ENCODE data around the gene CCDC197.

GRCh38 chr14:94029671-94030203, 32.6 kb downstream of the CCDC197 start:
- TF ChIP-seq CTCF (tag by site-specific recombination; IDR thresholded peaks at IDR 0.05) = no peak
- no peak for TF ChIP-seq YY1 (tag by site-specific recombination; IDR thresholded peaks at IDR 0.05)
- no peak for TF ChIP-seq ZNF24 (tag by site-specific recombination; IDR thresholded peaks at IDR 0.05)
- TF ChIP-seq ZNF561 (tag by site-specific recombination; IDR thresholded peaks at IDR 0.05; ENCODE audit: borderline replicate concordance) = no peak
- TF ChIP-seq RBAK (tag by site-specific recombination; IDR thresholded peaks at IDR 0.05) = no peak
- TF ChIP-seq ZNF544 (tag by site-specific recombination; IDR thresholded peaks at IDR 0.05) = no peak
- no peak for TF ChIP-seq ZSCAN30 (tag by site-specific recombination; IDR thresholded peaks at IDR 0.05)
- no peak for TF ChIP-seq GLI2 (tag by site-specific recombination; IDR thresholded peaks at IDR 0.05; ENCODE audit: borderline replicate concordance, low read depth)
- TF ChIP-seq ZNF121 (tag by site-specific recombination; IDR thresholded peaks at IDR 0.05) = no peak
- TF ChIP-seq, protein P1, sequence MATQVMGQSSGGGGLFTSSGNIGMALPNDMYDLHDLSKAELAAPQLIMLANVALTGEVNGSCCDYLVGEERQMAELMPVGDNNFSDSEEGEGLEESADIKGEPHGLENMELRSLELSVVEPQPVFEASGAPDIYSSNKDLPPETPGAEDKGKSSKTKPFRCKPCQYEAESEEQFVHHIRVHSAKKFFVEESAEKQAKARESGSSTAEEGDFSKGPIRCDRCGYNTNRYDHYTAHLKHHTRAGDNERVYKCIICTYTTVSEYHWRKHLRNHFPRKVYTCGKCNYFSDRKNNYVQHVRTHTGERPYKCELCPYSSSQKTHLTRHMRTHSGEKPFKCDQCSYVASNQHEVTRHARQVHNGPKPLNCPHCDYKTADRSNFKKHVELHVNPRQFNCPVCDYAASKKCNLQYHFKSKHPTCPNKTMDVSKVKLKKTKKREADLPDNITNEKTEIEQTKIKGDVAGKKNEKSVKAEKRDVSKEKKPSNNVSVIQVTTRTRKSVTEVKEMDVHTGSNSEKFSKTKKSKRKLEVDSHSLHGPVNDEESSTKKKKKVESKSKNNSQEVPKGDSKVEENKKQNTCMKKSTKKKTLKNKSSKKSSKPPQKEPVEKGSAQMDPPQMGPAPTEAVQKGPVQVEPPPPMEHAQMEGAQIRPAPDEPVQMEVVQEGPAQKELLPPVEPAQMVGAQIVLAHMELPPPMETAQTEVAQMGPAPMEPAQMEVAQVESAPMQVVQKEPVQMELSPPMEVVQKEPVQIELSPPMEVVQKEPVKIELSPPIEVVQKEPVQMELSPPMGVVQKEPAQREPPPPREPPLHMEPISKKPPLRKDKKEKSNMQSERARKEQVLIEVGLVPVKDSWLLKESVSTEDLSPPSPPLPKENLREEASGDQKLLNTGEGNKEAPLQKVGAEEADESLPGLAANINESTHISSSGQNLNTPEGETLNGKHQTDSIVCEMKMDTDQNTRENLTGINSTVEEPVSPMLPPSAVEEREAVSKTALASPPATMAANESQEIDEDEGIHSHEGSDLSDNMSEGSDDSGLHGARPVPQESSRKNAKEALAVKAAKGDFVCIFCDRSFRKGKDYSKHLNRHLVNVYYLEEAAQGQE (tag by site-specific recombination; IDR thresholded peaks at IDR 0.05) = no peak
- TF ChIP-seq, protein P2, sequence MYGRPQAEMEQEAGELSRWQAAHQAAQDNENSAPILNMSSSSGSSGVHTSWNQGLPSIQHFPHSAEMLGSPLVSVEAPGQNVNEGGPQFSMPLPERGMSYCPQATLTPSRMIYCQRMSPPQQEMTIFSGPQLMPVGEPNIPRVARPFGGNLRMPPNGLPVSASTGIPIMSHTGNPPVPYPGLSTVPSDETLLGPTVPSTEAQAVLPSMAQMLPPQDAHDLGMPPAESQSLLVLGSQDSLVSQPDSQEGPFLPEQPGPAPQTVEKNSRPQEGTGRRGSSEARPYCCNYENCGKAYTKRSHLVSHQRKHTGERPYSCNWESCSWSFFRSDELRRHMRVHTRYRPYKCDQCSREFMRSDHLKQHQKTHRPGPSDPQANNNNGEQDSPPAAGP (tag by site-specific recombination; IDR thresholded peaks at IDR 0.05) = no peak
- TF ChIP-seq ZNF843 (tag by site-specific recombination; IDR thresholded peaks at IDR 0.05) = no peak
- TF ChIP-seq, protein P3, sequence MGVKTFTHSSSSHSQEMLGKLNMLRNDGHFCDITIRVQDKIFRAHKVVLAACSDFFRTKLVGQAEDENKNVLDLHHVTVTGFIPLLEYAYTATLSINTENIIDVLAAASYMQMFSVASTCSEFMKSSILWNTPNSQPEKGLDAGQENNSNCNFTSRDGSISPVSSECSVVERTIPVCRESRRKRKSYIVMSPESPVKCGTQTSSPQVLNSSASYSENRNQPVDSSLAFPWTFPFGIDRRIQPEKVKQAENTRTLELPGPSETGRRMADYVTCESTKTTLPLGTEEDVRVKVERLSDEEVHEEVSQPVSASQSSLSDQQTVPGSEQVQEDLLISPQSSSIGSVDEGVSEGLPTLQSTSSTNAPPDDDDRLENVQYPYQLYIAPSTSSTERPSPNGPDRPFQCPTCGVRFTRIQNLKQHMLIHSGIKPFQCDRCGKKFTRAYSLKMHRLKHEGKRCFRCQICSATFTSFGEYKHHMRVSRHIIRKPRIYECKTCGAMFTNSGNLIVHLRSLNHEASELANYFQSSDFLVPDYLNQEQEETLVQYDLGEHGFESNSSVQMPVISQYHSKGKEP (tag by site-specific recombination; IDR thresholded peaks at IDR 0.05) = no peak
